Transverse colon (tissue), 4 donors: Measurements from ENCODE around the gene SUOX.

ENCODE experiments used
- CTCF ChIP-seq, 5 experiments: fragments of 200-600 bp in 3 of 5; fragments of 450-650 bp in 2 of 5; sonication (generic) in 3 of 5; IDR thresholded peaks; 1 replicate in 2 of 5; 2 replicates in 3 of 5; pipeline ENCODE4 v1.5.1; 2016 to 2017; ENCODE audit warnings: antibody characterized with exemption in 5 of 5, inconsistent platforms in 3 of 5, mild to moderate bottlenecking in 2 of 5, moderate library complexity in 1 of 5
- EP300 ChIP-seq: sonication (generic); formaldehyde crosslinking; IDR thresholded peaks from one replicate; pipeline ENCODE4 v1.6.1; 2017; ENCODE audit warnings: antibody characterized with exemption, low read depth
- POLR2A ChIP-seq: fragments of 450-650 bp; IDR thresholded peaks from one replicate; pipeline ENCODE4 v1.6.1; 2016; ENCODE audit warnings: antibody characterized with exemption, mild to moderate bottlenecking, moderate library complexity
- POLR2AphosphoS5 ChIP-seq, 3 donors: sonication (generic); formaldehyde crosslinking; IDR thresholded peaks; one replicate each; pipeline ENCODE4 v1.6.1; 2016; ENCODE audit warnings: antibody characterized with exemption in 3 of 3

GRCh38 chr12:56037161-56037560, 40.1 kb downstream of the SUOX start:
- no peak for TF ChIP-seq CTCF (IDR thresholded peaks at IDR 0.05)
- no peak for TF ChIP-seq POLR2A
- no peak for TF ChIP-seq POLR2AphosphoS5 (IDR thresholded peaks at IDR 0.05)
- no peak for TF ChIP-seq EP300
